ENCODE data around the gene ZNF408.

DNA sequence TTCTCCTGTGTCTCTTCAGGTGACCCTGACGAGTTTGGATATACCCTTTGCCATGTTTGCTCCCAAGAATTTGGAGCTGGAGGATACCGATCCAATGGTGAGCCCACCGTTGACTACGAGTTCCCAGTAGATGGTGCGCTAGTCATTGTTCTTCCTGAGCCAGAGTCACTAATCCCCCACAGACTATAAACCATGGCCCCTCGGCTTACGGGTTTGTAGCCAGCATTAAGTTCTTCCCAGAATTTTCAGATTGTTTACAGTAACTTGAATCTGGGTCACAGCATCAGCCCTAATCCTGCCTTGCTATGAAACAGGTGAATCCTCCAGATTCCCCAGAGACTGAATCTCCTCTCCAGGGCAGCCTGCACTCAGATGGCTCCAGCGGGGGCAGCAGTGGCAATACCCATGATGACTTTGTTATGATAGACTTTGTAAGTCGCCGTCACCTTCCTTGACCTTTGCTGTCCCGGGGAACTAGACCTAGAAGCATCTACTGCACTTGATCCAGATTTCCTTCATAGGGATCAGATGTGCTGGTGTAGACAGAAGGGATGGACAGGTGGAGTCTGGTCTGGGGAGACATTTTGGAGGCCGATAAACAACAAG lies 32.2 kb upstream of the ZNF408 start:
- no peak for TF ChIP-seq POLR2AphosphoS5 (IDR thresholded peaks at IDR 0.05; ENCODE audit: borderline replicate concordance, low read depth, low read length)
- TF ChIP-seq EZH2 (IDR thresholded peaks at IDR 0.05): no peak
- TF ChIP-seq FOXP2 (optimal IDR thresholded peaks at IDR 0.05; ENCODE audit: control extremely low read depth, extremely low read length, insufficient read depth): no peak

All from SK-N-MC (cell line).